T-helper 9 cell (primary cell): ENCODE results near the gene ASIC1.

Experiments
- DNase-seq: peaks from one replicate; pipeline ENCODE4 v3.0.0-alpha.2; 2020

The ASIC1 gene

GRCh38 chr12:50041062-50041860, 16.1 kb upstream of the ASIC1 start:
- DNase-seq, result no peak

- DNase-seq, result no peak
Measured at GRCh38 chr12:50041962-50042361, 15.4 kb upstream of the ASIC1 start.

GRCh38 chr12:50042693-50043092, 14.7 kb upstream of the ASIC1 start:
- DNase-seq, result no peak

- DNase-seq, result no peak
Measured at GRCh38 chr12:50043308-50043707, 14.1 kb upstream of the ASIC1 start.

GRCh38 chr12:50043854-50044253, 13.5 kb upstream of the ASIC1 start:
- DNase-seq, result no peak

GRCh38 chr12:50047693-50048250, 9.6 kb upstream of the ASIC1 start:
- DNase-seq, result no peak

- no peak for DNase-seq
Measured at GRCh38 chr12:50049254-50050118, 7.9 kb upstream of the ASIC1 start.

- DNase-seq, result no peak
Measured at GRCh38 chr12:50050119-50050385, 7.3 kb upstream of the ASIC1 start.

- DNase-seq, result no peak
Measured at GRCh38 chr12:50050410-50051098, 6.8 kb upstream of the ASIC1 start.

GRCh38 chr12:50051101-50051806, 6.1 kb upstream of the ASIC1 start:
- no peak for DNase-seq

- DNase-seq, result no peak
Measured at GRCh38 chr12:50052544-50052943, 4.9 kb upstream of the ASIC1 start.

GRCh38 chr12:50052964-50053363, 4.4 kb upstream of the ASIC1 start:
- no peak for DNase-seq

GRCh38 chr12:50053583-50053982, 3.8 kb upstream of the ASIC1 start:
- DNase-seq, result no peak

GRCh38 chr12:50055831-50056638, 1.4 kb upstream of the ASIC1 start:
- DNase-seq, result peak; percentile 42

GRCh38 chr12:50056639-50056976, 788 bp upstream of the ASIC1 start:
- DNase-seq, result no peak

GRCh38 chr12:50057896-50058670, 687 bp downstream of the ASIC1 start:
- DNase-seq, result no peak

- DNase-seq, result no peak
Measured at GRCh38 chr12:50058743-50059312, 1.4 kb downstream of the ASIC1 start.

- no peak for DNase-seq
Measured at GRCh38 chr12:50059440-50060119, 2.2 kb downstream of the ASIC1 start.

GRCh38 chr12:50060120-50060468, 2.7 kb downstream of the ASIC1 start:
- no peak for DNase-seq

GRCh38 chr12:50061171-50061570, 3.8 kb downstream of the ASIC1 start:
- no peak for DNase-seq
